Measurements from ENCODE around the gene AMH. TPM values are rescaled to one million over a fixed set of nuclear protein-coding genes. Genes with fewer than 3 reads are reported as not detected.

Gene AMH
- total and polyA plus RNA-seq, 2 of the 13 experiments (the other 11 are each of a cell fraction or from before 2014, with no cell fraction given): 0.03 to 0.18 TPM

DNA sequence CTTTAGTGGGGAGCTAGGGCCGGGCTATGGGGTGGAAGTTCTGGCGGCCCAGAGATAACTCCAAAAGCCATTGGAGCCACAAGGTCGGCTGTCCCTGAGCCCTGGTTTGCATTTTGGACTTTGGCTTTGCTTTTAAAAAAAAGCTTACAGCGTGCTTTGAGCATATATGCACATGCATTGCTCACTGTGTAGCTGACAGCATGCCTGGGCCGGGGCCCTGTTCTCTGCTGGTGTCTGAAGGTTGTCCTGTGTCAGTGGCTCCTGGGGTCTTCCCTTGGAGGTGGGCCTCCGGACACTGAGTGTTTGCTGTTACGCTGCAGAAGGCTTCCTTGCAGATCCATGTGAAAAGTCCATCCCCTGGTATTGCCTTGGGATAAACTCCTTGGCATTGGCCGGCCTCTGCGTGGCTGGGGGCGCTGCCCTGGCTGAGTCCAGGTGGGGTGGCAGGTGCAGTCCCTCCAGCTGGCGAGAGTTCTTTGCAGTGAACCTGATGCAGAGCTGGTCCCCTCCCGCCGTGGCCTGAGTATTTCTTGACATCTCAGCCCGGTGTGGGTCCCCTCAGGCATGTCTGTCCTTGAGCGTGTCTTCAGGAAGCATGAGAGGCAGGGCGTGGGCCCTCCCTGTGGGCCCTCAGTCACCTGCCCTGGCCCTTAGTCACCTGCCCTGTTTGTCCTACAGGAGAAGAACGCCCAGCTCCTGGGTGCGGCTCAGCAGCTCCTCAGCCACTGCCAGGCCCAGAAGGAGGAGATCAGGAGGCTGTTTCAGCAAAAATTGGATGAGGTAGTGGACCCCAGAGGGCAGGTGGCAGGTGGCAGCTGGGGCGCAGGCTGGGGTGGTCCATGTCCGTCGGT, 36.0 kb upstream of the AMH start (continued):
- TF ChIP-seq, protein P1, sequence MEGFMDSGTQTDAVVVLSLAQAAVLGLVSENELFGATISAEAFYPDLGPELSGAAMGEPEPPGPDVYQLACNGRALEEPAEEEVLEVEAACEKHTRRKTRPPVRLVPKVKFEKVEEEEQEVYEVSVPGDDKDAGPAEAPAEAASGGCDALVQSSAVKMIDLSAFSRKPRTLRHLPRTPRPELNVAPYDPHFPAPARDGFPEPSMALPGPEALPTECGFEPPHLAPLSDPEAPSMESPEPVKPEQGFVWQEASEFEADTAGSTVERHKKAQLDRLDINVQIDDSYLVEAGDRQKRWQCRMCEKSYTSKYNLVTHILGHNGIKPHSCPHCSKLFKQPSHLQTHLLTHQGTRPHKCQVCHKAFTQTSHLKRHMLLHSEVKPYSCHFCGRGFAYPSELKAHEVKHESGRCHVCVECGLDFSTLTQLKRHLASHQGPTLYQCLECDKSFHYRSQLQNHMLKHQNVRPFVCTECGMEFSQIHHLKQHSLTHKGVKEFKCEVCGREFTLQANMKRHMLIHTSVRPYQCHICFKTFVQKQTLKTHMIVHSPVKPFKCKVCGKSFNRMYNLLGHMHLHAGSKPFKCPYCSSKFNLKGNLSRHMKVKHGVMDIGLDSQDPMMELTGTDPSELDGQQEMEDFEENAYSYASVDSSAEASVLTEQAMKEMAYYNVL (CRISPR knock-in tag; IDR thresholded peaks at IDR 0.05; ENCODE audit: borderline replicate concordance): no peak
- TF ChIP-seq ZNF160 (CRISPR knock-in tag; IDR thresholded peaks at IDR 0.05) (peak; percentile 57; the same call in 1 of the 2 replicates), ZNF879 (CRISPR knock-in tag; IDR thresholded peaks at IDR 0.05) (peak; percentile 66; the same call in 1 of the 2 replicates), CEBPZ (IDR thresholded peaks at IDR 0.05; ENCODE audit: low read length) (no peak), PTBP1 (IDR thresholded peaks at IDR 0.05; ENCODE audit: low read depth, low read length, poor library complexity, severe bottlenecking) (no peak), ZNF709 (CRISPR knock-in tag; IDR thresholded peaks at IDR 0.05) (peak; percentile 93), ZNF547 (CRISPR knock-in tag; IDR thresholded peaks at IDR 0.05) (peak; percentile 72), CENPT (CRISPR knock-in tag; IDR thresholded peaks at IDR 0.05; ENCODE audit: low read depth) (peak; percentile 74; the same call in 1 of the 2 replicates), ZNF557 (CRISPR knock-in tag; IDR thresholded peaks at IDR 0.05) (peak; percentile 97), TOE1 (CRISPR knock-in tag; IDR thresholded peaks at IDR 0.05) (peak; percentile 65; the same call in 1 of the 2 replicates), TBX2 (CRISPR knock-in tag; IDR thresholded peaks at IDR 0.05; ENCODE audit: borderline replicate concordance) (peak; percentile 76), ARHGAP35 (CRISPR knock-in tag; IDR thresholded peaks at IDR 0.05; ENCODE audit: borderline replicate concordance) (0 out of 2 replicates have a peak, but pooled peaks have one; percentile 80), ZNF678 (CRISPR knock-in tag; IDR thresholded peaks at IDR 0.05) (peak; percentile 83; the same call in 1 of the 2 replicates), ELF3 (CRISPR knock-in tag; IDR thresholded peaks at IDR 0.05) (peak; percentile 55; the same call in 1 of the 2 replicates), ERF (CRISPR knock-in tag; IDR thresholded peaks at IDR 0.05) (peak; percentile 93; the same call in 1 of the 2 replicates)
- TF ChIP-seq, protein P2, sequence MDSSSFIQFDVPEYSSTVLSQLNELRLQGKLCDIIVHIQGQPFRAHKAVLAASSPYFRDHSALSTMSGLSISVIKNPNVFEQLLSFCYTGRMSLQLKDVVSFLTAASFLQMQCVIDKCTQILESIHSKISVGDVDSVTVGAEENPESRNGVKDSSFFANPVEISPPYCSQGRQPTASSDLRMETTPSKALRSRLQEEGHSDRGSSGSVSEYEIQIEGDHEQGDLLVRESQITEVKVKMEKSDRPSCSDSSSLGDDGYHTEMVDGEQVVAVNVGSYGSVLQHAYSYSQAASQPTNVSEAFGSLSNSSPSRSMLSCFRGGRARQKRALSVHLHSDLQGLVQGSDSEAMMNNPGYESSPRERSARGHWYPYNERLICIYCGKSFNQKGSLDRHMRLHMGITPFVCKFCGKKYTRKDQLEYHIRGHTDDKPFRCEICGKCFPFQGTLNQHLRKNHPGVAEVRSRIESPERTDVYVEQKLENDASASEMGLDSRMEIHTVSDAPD (CRISPR knock-in tag; IDR thresholded peaks at IDR 0.05): peak; percentile 72; the same call in 1 of the 2 replicates

Measured in HepG2 (cell line).